ENCODE measurements around the gene ENTPD8. TPM values are rescaled to one million over a fixed set of nuclear protein-coding genes. Genes with fewer than 3 reads are reported as not detected.

Gene ENTPD8
- total and polyA plus RNA-seq, 10 of the 15 experiments (the other 5 are each of a cell fraction or from before 2014, with no cell fraction given): not detected

DNA sequence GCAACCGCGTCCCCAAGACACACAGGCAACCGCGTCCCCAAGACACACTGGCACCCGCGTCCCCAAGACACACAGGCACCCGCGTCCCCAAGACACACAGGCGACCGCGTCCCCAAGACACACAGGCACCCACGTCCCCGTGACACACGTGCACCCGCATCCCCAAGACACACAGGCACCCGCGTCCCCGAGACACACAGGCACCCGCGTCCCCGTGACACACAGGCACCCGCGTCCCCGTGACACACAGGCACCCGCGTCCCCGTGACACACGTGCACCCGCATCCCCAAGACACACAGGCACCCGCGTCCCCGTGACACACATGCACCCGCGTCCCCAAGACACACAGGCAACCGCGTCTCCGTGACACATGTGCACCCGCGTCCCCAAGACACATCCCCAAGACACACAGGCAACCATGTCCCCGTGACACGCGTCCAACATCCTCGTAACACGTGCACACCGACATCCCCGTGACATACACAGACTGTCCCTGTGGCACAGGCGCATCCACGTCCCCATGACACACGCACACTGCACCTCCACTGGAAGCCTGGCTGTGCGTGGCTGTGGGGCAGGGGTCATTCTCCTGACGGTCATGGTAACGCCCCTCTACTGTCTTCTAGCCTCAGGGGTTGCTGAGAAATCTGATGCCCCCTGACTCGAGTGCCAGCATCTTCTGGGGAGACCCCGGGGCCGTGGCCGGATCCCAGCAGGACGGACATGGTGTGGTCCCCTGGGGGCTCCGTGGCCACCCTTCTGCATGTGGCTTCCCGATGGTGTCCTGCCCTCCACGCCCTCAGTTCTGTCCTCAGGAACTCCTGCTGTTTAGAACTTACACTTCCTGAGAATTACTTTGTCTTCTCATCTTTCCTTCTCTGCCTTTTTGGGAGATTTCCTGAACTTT lies 42.3 kb downstream of the ENTPD8 start (continued):
- no peak for TF ChIP-seq ZSCAN29 (IDR thresholded peaks at IDR 0.05)
- no peak for TF ChIP-seq ESRRA (IDR thresholded peaks at IDR 0.05; ENCODE audit: low read length)
- no peak for TF ChIP-seq POLR2AphosphoS5 (IDR thresholded peaks at IDR 0.05; ENCODE audit: low read length)
- no peak for TF ChIP-seq MXI1 (IDR thresholded peaks at IDR 0.05; ENCODE audit: low read depth, low read length)
- TF ChIP-seq, protein P1, sequence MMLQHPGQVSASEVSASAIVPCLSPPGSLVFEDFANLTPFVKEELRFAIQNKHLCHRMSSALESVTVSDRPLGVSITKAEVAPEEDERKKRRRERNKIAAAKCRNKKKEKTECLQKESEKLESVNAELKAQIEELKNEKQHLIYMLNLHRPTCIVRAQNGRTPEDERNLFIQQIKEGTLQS (IDR thresholded peaks at IDR 0.05; ENCODE audit: borderline replicate concordance, extremely low read depth, low read depth, low read length): no peak
- TF ChIP-seq JUND (IDR thresholded peaks at IDR 0.05; ENCODE audit: low read depth, low read length): no peak
- no peak for TF ChIP-seq ASH2L (IDR thresholded peaks at IDR 0.05; ENCODE audit: borderline replicate concordance, low read depth)
- no peak for TF ChIP-seq ZNF207 (IDR thresholded peaks at IDR 0.05; ENCODE audit: borderline replicate concordance)
- no peak for TF ChIP-seq SUPT20H (IDR thresholded peaks at IDR 0.05; ENCODE audit: borderline replicate concordance, control insufficient read depth, low read depth, low read length)
- no peak for TF ChIP-seq STAT3 (IDR thresholded peaks at IDR 0.05; ENCODE audit: low read depth, low read length)

DNA sequence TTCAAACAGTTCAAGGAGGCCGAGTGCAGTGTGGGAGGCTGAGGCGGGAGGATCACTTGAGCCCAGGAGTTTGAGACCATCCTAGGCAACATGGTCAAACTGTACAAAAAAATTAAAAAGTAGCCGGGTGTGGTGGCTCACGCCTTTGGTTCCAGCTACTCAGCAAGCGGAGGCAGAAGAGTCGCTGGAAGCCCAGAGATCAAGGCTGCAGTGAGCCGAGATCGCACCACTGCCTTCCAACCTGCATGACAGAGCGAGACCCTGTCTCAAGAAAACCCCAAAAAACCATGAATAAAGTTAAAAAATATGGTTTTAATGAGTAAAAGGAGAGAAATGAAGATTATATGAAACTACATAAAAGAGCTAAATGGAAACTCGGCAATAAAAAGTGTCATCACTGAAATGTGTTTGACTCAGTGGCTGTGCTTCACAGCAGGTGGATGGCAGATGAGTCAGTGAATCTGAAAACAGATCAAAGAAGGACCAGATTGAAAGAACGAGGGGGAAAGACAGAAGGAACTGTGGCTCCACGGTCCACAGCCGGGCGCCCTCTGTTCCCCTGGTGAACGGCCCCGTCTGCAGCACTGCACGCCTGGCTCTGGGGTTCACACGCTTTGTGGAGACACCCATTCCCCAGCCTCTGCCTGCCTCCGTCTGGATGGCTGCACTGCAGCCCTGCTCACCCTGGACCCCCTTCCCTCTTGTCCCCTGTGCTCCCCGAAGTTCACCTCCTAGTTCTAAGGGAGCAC lies 43.3 kb downstream of the ENTPD8 start:
- Histone ChIP-seq H3K36me3 (ENCODE audit: control insufficient read depth in 2 of 2, insufficient read depth in 2 of 2, low read length in 1 of 2) (no peaks in the 10 kb centered on the region; a peak in 1 of 4 replicates), H3K4me2 (ENCODE audit: control insufficient read depth, insufficient read depth) (no peak overlapping the region), H3K27me3 (replicated peaks in 1 of 2; ENCODE audit: control insufficient read depth in 2 of 2, insufficient read depth in 2 of 2, low read length in 1 of 2) (no peaks in the 10 kb centered on the region), H3K27ac (ENCODE audit: control insufficient read depth, insufficient read depth) (no peak overlapping the region), H3K79me2 (ENCODE audit: control insufficient read depth, insufficient read depth, low read length) (no peaks in the 10 kb centered on the region), H3K4me3 (no peak overlapping the region), H2AFZ (ENCODE audit: control insufficient read depth, low read depth, low read length) (no peak overlapping the region), H3K9me3 (replicated peaks; ENCODE audit: control insufficient read depth, insufficient read depth, low read length) (peaks cover 20% of the 10 kb centered on the region), H3K4me1 (ENCODE audit: control insufficient read depth, insufficient read depth, low read length) (no peaks in the 10 kb centered on the region; the same call in 1 of the 2 replicates), H3K9ac (ENCODE audit: control insufficient read depth, insufficient read depth, low read length) (no peak overlapping the region), H4K20me1 (ENCODE audit: control insufficient read depth, insufficient read depth) (no peaks in the 10 kb centered on the region)
- no peak for ATAC-seq
- ChIA-PET RAD21 (ENCODE audit: unreplicated experiment) (no interaction called here), POLR2A (no interaction called here), CTCF (no interaction called here), SMC1A (ENCODE audit: uncharacterized antibody, unreplicated experiment) (no interaction called here)
- intact Hi-C loops (cut with micrococcal nuclease; ENCODE audit: unreplicated experiment): no loop called here
- WGBS (ENCODE audit: insufficient coverage, insufficient replicate concordance, low lambda C conversion rate, missing lambda C conversion rate): 61% methylated on average over 20 of the region's 20 CpGs
- no TSS peak for BruUV-seq (replicated peaks)
- in situ Hi-C loops (cut with MboI): no loop called here
- no peak for DNase-seq (ENCODE audit: low read depth, low spot score)
- TF ChIP-seq, protein P2, sequence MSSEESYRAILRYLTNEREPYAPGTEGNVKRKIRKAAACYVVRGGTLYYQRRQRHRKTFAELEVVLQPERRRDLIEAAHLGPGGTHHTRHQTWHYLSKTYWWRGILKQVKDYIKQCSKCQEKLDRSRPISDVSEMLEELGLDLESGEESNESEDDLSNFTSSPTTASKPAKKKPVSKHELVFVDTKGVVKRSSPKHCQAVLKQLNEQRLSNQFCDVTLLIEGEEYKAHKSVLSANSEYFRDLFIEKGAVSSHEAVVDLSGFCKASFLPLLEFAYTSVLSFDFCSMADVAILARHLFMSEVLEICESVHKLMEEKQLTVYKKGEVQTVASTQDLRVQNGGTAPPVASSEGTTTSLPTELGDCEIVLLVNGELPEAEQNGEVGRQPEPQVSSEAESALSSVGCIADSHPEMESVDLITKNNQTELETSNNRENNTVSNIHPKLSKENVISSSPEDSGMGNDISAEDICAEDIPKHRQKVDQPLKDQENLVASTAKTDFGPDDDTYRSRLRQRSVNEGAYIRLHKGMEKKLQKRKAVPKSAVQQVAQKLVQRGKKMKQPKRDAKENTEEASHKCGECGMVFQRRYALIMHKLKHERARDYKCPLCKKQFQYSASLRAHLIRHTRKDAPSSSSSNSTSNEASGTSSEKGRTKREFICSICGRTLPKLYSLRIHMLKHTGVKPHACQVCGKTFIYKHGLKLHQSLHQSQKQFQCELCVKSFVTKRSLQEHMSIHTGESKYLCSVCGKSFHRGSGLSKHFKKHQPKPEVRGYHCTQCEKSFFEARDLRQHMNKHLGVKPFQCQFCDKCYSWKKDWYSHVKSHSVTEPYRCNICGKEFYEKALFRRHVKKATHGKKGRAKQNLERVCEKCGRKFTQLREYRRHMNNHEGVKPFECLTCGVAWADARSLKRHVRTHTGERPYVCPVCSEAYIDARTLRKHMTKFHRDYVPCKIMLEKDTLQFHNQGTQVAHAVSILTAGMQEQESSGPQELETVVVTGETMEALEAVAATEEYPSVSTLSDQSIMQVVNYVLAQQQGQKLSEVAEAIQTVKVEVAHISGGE (CRISPR knock-in tag; IDR thresholded peaks at IDR 0.05): no peak
- TF ChIP-seq MEF2A (IDR thresholded peaks at IDR 0.05; ENCODE audit: insufficient read depth, low read depth, low read length) (no peak), CREB1 (IDR thresholded peaks at IDR 0.05; ENCODE audit: low read depth) (no peak), NFYB (IDR thresholded peaks at IDR 0.05; ENCODE audit: insufficient read depth, low read depth, low read length) (no peak), TCF7 (IDR thresholded peaks at IDR 0.05; ENCODE audit: borderline replicate concordance) (peak; percentile 56; the same call in 1 of the 2 replicates), FOXK2 (IDR thresholded peaks at IDR 0.05) (no peak)
- no peak for FAIRE-seq
